Cerebellar nuclear complex (tissue), 1 donor: Measurements from ENCODE around the gene HAGH.

Experiments
- DNase-seq, 2 experiments: peaks; one replicate each; lab custom pipeline; 2025; lab: John Stamatoyannopoulos, UW

The HAGH gene

DNA sequence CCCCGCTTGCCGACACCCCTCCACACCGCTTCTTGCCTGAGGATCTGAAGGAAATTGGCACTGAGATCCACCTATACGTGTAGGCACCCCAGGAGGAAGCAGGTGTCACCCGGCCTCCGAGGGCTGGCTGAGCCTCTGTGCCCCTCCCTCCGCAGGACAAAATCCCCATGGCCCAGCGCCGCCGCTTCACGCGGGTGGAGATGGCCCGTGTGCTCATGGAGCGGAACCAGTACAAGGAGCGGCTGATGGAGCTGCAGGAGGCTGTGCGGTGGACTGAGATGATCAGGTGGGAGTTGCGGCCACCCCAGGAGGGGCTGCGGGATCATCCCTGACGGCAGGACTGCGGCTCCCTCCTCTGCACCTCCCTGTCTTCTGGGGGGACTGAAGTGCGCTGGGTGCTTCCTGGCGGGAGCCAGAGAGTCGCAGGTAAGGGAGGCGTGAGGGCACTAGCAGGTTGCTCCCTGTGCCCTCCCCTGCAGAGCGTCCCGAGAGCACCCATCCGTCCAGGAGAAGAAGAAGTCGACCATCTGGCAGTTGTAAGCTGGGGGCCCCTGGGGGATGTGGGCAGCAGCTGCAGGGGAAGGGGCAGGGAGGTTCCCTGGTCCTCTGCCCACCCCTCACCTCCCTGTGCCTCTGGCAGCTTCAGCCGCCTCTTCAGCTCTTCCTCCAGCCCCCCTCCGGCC is 64.3 kb downstream of the HAGH start:
- DNase-seq: no peak

DNA sequence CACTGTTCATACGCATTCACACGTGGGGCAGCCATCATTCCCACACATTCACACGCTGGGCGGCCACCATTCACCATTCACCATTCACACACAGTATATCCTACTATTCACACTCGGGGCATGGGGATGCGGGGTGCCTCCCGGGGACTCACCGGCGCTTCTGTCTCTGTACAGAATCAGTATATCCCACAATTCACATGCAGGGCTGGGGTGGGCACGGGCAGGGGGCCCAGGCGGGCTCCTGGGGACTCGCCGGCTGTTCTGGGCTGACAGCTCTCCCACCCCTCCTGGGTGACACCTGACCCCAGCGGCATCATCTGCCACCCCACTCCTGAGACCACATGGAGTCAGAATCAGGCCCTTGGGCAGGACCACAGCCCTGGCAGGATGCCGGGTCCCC is 64.9 kb downstream of the HAGH start:
- no peak for DNase-seq

DNA sequence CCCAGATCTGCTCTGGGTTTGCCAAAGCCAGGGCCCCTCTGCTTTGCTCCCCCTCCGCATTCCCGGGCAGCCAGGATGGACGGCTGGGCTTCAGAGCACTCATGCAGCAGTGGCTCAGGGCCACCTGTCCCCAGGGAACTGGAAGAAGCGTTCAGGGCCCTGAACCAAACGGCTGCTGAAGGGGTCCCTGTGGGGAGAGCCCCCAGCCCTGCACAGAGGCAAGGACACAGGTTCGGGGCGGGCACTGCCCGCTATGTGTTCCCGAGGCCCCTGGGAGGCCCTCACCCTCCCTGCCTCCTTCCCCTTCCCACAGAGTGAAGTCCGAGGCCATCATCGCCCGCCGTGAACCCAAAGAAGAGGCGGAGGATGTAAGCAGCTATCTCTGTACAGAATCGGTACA is 65.7 kb downstream of the HAGH start:
- no peak for DNase-seq

DNA sequence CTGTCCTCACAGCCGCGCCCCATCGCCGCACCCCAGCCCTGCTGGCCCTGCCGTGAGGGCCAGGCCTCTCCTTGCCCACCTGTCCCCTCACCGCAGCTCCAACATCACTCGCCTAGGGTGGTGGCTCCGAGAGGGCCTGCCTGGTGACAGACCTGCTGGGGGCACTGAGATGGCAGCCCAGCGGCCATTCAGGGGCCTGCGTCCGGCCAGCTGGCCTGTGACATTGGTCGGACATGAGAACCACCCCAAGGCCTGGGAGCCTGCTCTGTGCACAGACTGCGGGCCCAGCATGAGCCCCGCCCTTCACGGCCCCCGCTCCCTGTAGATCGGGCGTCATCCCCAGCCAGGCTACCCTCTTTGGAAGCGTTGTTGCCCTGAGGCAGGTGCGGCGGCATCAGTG is 67.1 kb downstream of the HAGH start:
- DNase-seq: no peak

DNA sequence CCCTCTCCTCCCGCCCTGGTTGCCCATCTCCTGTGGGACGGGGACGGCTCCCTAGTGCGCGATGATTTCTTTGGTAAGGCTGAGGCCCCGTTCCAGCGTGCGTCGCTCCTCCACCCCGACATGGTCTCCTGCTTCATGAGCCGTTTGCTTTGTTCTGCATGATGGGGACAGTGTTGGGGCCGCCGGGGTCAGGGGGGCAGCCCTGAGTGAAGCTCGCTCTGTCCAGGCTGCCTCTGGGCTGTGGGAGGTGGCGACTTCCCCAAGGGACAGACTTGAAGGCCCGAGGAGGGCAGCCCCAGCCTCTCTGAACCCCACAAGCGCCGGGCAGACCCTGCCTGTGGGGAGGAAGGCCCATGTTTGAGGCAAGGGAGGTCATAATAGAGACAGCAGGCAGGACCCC is 67.7 kb downstream of the HAGH start:
- DNase-seq: no peak

DNA sequence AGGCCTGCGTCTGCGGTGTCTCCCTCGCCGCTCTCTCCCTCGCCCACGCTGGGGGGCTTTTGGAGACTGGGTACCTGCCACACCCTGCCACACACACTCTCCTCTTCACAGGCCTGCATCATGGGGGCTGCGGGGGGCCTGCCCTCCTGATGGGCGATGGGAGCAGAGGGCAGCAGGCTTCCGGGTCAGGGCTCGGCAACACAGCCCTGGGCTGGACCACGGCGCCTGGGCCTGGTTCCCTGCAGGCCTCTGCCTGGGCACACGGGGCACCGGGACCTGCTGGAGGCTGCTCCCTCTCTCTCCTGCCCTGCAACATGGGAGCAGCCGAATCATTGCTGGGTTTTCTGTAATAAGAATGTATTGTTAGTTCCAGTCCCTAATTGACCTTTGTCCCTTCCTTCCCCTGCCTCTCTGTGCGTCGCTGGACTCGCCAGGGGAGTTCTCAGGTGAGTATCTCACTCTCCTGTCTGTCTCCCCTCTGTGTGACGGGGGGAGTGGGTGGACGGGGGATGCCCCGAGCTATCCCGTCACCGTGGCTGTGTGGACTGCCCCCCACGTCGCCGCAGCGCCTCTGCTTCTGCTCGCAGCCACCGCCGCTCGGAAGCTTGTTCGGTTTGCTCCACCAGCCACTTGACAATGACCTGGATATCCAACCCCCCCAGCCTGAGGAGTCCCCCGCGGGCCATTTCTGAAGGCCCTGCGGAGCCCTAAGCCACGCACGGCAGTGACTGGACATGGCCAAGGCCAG is 68.7 kb downstream of the HAGH start:
- DNase-seq: no peak
